Large intestine (tissue), 3 donors: ENCODE measurements around the gene NPHP4. TPM values are rescaled to one million over a fixed set of nuclear protein-coding genes. Genes with fewer than 3 reads are reported as not detected.

ENCODE experiments used
- DNase-seq, 2 donors: peaks; one replicate each; pipeline versions ENCODE4 v3.0.0 to v3.0.0-alpha.2; 2013
- H3K27ac ChIP-seq: one replicate; pipeline ENCODE4 v1.5.1; 2013; ENCODE audit warnings: low read length
- H3K27me3 ChIP-seq: 2 replicates; pipeline ENCODE4 v1.6.1; 2013; ENCODE audit warnings: low read length; ENCODE audit not compliant: control insufficient read depth, insufficient read depth
- H3K36me3 ChIP-seq: 2 replicates; pipeline ENCODE4 v1.6.1; 2013; ENCODE audit warnings: low read length; ENCODE audit not compliant: control insufficient read depth, insufficient read depth
- H3K4me1 ChIP-seq: one replicate; pipeline ENCODE4 v1.6.1; 2013; ENCODE audit warnings: low read length; ENCODE audit not compliant: control insufficient read depth, insufficient read depth
- H3K4me3 ChIP-seq: one replicate; pipeline ENCODE4 v1.5.1; 2013; ENCODE audit warnings: low read length
- H3K9me3 ChIP-seq: one replicate; pipeline ENCODE4 v1.6.1; 2013; ENCODE audit warnings: mild to moderate bottlenecking, low read depth, low read length, moderate library complexity; ENCODE audit not compliant: control insufficient read depth
- WGBS: methylation state at CpG from one replicate; pipeline ENCODE4 v1.1.5; 2013; ENCODE audit warnings: low lambda C conversion rate; ENCODE audit not compliant: insufficient coverage; 5-methylcytosine and 5-hydroxymethylcytosine counted together
- polyA plus RNA-seq: library from polyadenylated mRNA; unstranded; fragments of 120-200 nt; gene quantifications from one replicate; pipeline ENCODE4 v1.2.1, GENCODE V29; 2013

The NPHP4 gene
- polyA plus RNA-seq, 1 donor = 11.4 TPM

DNA sequence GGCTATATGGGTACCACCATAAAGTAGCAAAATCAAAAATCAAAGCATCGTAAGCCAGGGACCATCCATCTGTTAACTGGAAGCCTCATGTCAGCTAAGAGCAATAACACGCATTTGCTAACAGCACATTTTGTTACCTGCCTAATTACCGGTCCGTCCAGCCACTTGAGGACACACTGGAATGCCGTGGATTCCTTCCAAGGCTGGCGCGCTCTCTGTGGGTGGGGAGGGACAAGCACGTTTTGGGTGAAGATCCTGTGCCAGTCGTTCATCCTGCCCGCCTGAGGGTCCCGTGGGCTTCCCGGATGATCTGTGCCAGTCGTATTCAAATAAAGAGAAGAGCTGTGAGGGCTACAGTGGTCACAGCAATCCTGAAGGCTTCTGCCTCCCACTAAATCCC lies 6.2 kb downstream of the NPHP4 start:
- no peaks in the 10 kb centered on the region for H3K27me3 ChIP-seq
- H3K27ac ChIP-seq = no peak overlapping the region
- H3K36me3 ChIP-seq = peaks cover 5% of the 10 kb centered on the region
- no CpG with 5 or more reads among the region's 13 CpGs for WGBS
- H3K4me1 ChIP-seq = peaks cover 5% of the 10 kb centered on the region
- H3K9me3 ChIP-seq = no peaks in the 10 kb centered on the region
- no peak overlapping the region for H3K4me3 ChIP-seq
- DNase-seq = no peak

DNA sequence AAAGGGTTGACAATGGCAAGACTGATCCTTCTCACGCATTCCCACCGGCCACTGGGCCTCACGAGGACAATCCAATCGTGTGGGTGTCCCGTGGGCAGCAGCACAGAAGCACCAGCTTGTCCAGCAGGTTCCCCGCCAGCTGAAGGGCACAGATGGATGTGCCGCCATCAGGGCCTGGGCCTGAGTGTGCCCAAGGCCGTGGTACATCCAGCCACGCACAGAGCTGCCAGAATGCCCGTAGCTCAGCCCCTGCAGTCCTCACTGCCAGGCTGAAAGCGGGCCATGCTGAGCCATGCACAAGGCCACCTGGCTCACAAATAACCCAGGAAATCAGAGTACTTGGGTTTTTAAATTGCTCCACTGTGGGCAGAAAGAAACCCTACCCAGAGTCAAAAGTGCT lies 7.0 kb downstream of the NPHP4 start:
- no peak for DNase-seq
- no CpG with 5 or more reads among the region's 11 CpGs for WGBS
- Histone ChIP-seq H3K36me3 (peaks cover 5% of the 10 kb centered on the region), H3K4me1 (no peaks in the 10 kb centered on the region), H3K27ac (no peak overlapping the region), H3K9me3 (no peaks in the 10 kb centered on the region), H3K27me3 (no peaks in the 10 kb centered on the region), H3K4me3 (no peak overlapping the region)

DNA sequence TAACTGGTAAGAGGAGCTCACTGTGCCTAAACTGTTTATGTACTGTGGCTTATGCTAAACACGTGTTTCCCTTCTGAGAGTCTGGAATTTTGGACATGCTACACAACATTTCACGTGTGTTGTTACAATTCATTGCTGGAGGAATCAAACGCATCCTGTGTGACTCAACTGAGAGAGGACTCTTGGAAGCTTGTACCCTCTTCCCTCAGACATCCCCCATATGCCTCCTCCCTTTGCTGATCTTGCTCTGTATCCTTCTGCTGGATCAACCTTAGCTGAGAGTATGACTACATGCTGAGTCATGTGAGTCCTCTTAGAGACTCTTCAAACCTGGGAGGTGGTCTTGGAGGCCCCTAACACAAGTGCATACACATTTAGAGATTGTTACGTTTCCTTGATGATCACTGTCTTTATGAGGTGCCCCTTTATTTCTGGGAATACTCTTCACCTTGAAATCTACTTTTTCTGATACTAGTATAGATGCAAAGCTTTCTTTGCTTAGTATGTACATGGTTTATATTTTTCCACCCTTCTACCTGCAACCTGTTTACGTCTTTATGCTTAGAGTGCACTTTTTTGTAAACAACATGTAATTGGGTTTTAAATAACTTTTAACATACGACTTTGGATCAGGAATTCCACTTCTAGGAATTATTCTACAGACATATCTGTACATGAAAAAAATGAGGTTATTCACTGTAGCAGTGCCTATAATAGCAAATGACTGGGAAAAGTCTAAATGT lies 8.7 kb downstream of the NPHP4 start:
- Histone ChIP-seq H3K9me3 (no peaks in the 10 kb centered on the region), H3K27me3 (no peaks in the 10 kb centered on the region), H3K4me3 (no peak overlapping the region), H3K36me3 (peaks cover 5% of the 10 kb centered on the region), H3K27ac (no peak overlapping the region), H3K4me1 (no peaks in the 10 kb centered on the region)
- no peak for DNase-seq
- 73% methylated on average over 2 of the region's 6 CpGs for WGBS

DNA sequence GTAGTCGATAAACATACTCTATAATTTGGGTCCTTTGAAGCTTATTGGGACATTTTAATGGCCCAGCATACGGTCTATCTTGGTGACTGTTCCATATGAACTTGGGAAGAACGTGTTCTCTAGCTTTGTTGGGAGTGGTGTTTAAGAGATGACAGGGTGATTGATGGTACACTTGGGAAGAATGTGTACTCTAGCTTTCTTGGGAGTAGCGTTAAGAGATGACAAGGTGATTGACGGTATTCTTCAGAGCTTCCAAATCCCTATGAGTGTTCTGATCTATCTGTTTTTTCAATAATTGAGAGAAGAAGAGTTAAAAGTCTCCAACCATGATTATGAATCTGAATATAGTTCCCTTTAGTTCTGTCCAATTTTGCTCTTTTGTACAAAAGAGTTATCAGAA lies 9.4 kb downstream of the NPHP4 start:
- H3K4me1 ChIP-seq = no peaks in the 10 kb centered on the region
- WGBS = 75% methylated on average over 2 of the region's 5 CpGs
- H3K27me3 ChIP-seq = no peaks in the 10 kb centered on the region
- DNase-seq = no peak
- H3K27ac ChIP-seq = no peak overlapping the region
- peaks cover 5% of the 10 kb centered on the region for H3K36me3 ChIP-seq
- no peaks in the 10 kb centered on the region for H3K9me3 ChIP-seq
- H3K4me3 ChIP-seq = no peak overlapping the region

DNA sequence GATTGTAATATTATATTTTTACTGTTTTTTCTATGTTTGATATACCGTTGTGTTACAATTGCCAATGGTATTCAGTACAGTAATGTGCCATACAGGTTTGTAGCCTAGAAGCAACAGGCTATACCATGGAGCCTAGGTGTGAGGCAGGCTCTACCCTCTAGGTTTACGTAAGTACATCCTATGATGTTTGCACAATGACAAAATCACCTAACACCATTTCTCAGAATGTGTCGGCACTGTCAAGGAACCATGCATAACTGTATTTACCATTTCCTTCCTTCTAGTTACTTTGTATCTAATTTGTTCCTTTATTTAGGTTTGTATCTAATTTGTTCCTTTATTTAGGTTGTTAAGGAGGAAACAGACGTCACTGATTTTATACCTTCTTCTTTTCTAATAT lies 9.9 kb downstream of the NPHP4 start:
- DNase-seq = no peak
- Histone ChIP-seq H3K4me3 (no peak overlapping the region), H3K27ac (no peak overlapping the region), H3K36me3 (peaks cover 5% of the 10 kb centered on the region), H3K27me3 (no peaks in the 10 kb centered on the region), H3K4me1 (no peaks in the 10 kb centered on the region), H3K9me3 (no peaks in the 10 kb centered on the region)
- WGBS = 97% methylated on average over 3 of the region's 4 CpGs

DNA sequence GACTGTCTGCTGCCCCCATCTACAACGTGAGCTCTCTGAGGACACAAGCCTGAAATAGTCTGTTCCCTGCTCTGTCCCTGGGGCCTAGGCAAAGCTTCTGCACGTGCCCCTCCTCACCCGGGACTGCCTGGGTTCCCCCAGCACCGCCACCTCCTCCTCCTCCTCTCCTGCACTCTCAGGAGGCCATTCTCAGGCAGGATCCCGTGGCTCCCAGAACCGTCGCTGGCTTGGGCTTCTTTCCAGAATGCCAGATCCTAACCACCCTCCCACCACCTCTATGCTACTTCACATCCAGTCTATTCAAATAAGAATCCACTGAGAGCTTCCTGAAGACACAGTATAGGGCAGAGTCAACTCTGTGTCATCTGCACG lies 11.2 kb downstream of the NPHP4 start:
- H3K9me3 ChIP-seq = no peaks in the 10 kb centered on the region
- DNase-seq = no peak
- no peak overlapping the region for H3K27ac ChIP-seq
- no peaks in the 10 kb centered on the region for H3K27me3 ChIP-seq
- no peak overlapping the region for H3K4me3 ChIP-seq
- H3K36me3 ChIP-seq = peaks cover 11% of the 10 kb centered on the region
- WGBS = 67% methylated on average over 1 of the region's 8 CpGs
- no peaks in the 10 kb centered on the region for H3K4me1 ChIP-seq

DNA sequence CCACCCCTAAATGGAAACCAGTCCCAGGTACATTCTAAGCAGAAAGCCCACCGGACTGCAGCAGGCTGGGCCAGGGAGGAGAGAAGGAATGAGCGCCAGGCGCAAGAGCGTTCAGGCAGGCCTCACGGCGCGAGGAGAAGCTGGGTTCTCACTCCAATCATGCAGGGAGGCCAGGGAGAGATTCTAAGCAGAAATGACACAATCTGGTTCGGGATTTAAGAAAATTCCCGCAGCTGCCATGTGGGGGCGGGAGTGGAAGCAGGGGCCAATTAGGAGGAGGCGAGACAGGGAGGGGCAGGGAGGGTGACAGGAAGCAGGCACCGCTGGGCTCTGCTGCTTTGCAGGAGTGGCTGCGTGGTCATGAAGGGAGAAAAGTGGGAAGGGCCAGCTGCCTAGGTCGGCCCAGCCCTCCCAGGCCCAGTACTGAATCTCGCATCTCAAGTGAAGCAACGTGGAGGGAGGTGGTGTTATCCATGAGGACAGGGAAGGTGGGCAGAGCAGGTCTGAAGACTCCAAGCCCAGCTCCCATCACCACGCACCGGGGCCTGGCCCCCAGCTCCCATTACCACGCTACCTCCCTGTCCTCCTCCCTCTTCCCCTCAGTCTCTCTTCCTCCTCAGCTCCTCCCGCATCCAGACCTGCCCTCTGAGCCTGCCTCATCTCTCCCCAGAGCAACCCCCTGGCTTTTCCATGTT lies 11.8 kb downstream of the NPHP4 start:
- 45% methylated on average over 4 of the region's 20 CpGs for WGBS
- Histone ChIP-seq H3K27ac (no peak overlapping the region), H3K4me1 (no peaks in the 10 kb centered on the region), H3K4me3 (no peak overlapping the region), H3K9me3 (no peaks in the 10 kb centered on the region), H3K27me3 (no peaks in the 10 kb centered on the region), H3K36me3 (peaks cover 14% of the 10 kb centered on the region)
- peak in 1 of 2 donors; percentile 20 for DNase-seq

DNA sequence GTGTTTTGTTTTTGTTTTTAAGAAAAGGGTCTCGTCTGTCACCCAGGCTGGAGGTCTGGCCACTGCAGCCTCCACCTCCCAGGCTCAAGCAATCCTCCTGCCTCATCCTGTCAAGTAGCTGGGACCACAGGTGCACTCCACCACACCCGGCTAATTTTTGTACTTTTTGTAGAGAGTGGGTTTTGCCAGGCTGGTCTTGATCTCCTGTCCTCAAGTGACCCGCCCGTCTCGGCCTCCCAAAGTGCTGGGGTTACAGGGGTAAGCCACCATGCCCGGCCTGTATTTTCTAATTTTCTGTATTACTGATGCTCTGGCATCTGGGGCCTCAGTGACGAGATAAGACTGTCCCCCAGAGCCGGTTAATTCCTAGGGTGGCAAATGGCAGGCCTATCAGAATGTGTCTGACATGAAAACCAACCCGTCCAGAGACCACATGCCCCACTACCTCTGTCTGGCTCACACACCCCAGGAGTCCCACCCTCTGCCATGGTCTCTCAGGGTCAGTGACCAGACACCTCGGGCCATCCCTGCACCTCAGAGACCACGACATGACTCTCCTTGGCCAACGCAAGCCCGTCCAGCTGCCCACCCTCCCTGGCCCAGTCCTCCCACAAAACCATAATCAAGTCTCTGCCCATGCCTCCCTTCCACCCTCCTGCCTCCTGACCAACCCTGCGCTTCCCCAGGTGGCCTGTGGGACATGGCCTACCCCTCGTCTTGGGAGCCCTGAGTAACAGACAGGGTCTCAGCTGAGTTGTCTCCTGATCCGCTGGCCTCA lies 12.5 kb downstream of the NPHP4 start:
- DNase-seq = no peak
- Histone ChIP-seq H3K4me3 (no peak overlapping the region), H3K27ac (no peak overlapping the region), H3K4me1 (no peaks in the 10 kb centered on the region), H3K9me3 (no peaks in the 10 kb centered on the region), H3K27me3 (no peaks in the 10 kb centered on the region), H3K36me3 (peaks cover 14% of the 10 kb centered on the region)
- WGBS = no CpG with 5 or more reads among the region's 16 CpGs

DNA sequence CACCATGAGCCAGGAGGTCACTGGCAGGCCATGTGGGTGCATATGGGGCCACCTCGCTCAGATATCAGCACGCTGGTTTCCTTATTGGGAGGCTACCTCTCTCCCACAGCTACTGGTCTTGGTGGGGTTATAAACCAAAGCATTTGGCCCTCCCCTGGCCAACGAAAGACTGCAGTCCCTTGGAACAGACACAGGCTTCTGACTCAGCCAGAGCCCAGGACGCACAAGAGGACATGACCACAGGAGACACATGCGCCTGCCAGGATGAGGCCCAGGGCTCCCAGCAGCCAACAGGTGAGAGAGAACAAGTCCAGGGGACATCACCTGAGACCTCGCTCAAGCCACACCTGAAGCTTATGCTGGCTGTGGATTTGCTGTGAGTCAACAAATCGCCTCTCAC lies 13.8 kb downstream of the NPHP4 start:
- Histone ChIP-seq H3K36me3 (peaks cover 14% of the 10 kb centered on the region), H3K4me3 (no peak overlapping the region), H3K9me3 (no peaks in the 10 kb centered on the region), H3K27ac (no peak overlapping the region), H3K27me3 (no peaks in the 10 kb centered on the region), H3K4me1 (no peaks in the 10 kb centered on the region)
- WGBS = no CpG with 5 or more reads among the region's 7 CpGs
- peak in 1 of 2 donors; percentile 20 for DNase-seq

DNA sequence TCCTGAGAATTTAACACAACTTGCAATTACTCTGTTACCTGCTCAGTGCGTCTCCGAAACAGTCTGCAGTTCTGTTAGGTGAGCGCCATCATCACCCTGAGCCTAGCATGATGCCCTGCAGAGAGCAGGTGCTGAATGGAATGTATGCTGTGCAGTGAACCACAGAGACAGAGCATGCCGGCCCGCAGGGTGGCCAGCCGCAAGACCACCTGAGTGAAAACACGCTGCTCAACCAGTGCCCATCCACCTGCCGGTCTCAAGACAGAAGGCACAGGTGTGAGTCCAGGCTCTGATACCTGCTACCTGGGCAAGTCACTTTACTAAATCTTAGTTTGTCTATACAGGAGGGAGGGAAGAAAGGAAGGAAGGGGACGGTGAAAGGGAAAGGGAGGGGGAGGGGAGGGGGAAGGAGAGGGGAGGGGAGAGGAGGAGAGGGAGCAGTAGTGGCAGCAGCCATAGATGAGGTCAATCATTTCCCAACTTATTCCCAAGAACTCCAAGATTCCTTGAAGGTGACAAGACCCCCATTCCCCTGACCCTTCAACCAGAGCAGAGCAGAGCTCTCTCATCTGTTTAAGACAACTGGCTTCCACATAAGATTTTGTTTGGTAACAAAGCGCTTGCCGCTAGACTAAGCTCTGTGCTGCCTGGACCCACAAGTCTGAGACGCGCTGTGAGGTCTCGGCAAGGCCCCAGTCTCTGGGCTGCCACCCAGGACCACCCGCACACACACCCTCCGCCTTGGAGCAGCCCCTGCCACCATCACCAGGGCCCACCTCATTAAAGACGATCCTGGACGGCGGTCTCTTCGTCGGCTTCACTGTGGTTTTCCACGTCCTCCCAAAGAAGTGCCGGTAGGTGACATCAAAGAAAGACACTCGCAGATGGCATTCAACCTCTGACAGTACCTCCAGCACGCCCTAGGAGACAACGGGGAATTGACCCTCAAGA lies 14.5 kb downstream of the NPHP4 start:
- peaks cover 11% of the 10 kb centered on the region for H3K36me3 ChIP-seq
- no peak for DNase-seq
- no CpG with 5 or more reads among the region's 26 CpGs for WGBS

More for the DNA sequence above, 14.5 kb downstream of the NPHP4 start:
- Histone ChIP-seq H3K4me1 (no peaks in the 10 kb centered on the region), H3K27ac (no peak overlapping the region), H3K27me3 (no peaks in the 10 kb centered on the region), H3K4me3 (no peak overlapping the region), H3K9me3 (no peaks in the 10 kb centered on the region)
